ENCODE results near the gene BABAM2.

GRCh38 chr2:28361991-28362710, 471.6 kb downstream of the BABAM2 start:
- TF ChIP-seq ZNF776 (tag by site-specific recombination; IDR thresholded peaks at IDR 0.05; ENCODE audit: borderline replicate concordance) (no peak), ZNF404 (tag by site-specific recombination; IDR thresholded peaks at IDR 0.05) (no peak), CTCF (tag by site-specific recombination; IDR thresholded peaks at IDR 0.05) (no peak), ZNF26 (tag by site-specific recombination; IDR thresholded peaks at IDR 0.05) (no peak), ELK4 (IDR thresholded peaks at IDR 0.05; ENCODE audit: borderline replicate concordance, low read depth, low read length) (no peak), ZNF558 (tag by site-specific recombination; IDR thresholded peaks at IDR 0.05) (no peak), ZBTB20 (tag by site-specific recombination; IDR thresholded peaks at IDR 0.05) (no peak), ZBTB7A (tag by site-specific recombination; IDR thresholded peaks at IDR 0.05; ENCODE audit: low read depth) (no peak), ZNF530 (tag by site-specific recombination; IDR thresholded peaks at IDR 0.05; ENCODE audit: low read depth) (no peak), ZNF660 (tag by site-specific recombination; IDR thresholded peaks at IDR 0.05) (no peak), ZNF302 (tag by site-specific recombination; IDR thresholded peaks at IDR 0.05; ENCODE audit: low read depth) (no peak), ZBTB26 (tag by site-specific recombination; optimal IDR thresholded peaks at IDR 0.05) (no peak), ZNF138 (tag by site-specific recombination; IDR thresholded peaks at IDR 0.05; ENCODE audit: borderline replicate concordance) (no peak)
